HCT116 (cell line): ENCODE measurements around the gene TARS2. TPM values are rescaled to one million over a fixed set of nuclear protein-coding genes. Genes with fewer than 3 reads are reported as not detected.

Experiments
- ATAC-seq: fragments of 200-7000 bp; cut with Tn5 transposase; 2 replicates; pipeline ENCODE4 v1.9.1; 2020; ENCODE audit warnings: mild to moderate bottlenecking, moderate library complexity
- BruUV-seq: library from RNA; stranded (reverse); fragments of 400-500 nt; replicated peaks from 2 replicates; lab custom pipeline; 2021; lab: Mats Ljungman, UMichigan
- CTCF ChIA-PET: fragments of 300-600 bp; sonication (Branson Sonifier 250); formaldehyde crosslinking; loops from one replicate; lab custom pipeline; 2021; ENCODE audit warnings: antibody characterized with exemption; lab: Charles Lee
- POLR2A ChIA-PET: fragments of 300-600, 350-600 bp; sonication (Branson Sonifier 250); formaldehyde crosslinking; loops from one replicate; lab custom pipeline; 2021; ENCODE audit warnings: antibody characterized with exemption; lab: Charles Lee
- RAD21 ChIA-PET, 2 experiments: fragments of 300-600 bp; sonication (Branson Sonifier 250); formaldehyde crosslinking; loops; one replicate each; lab custom pipeline; 2023; ENCODE audit warnings: low total read pairs in 2 of 2; ENCODE audit not compliant: uncharacterized antibody in 2 of 2, unreplicated experiment in 2 of 2, low non-redundant PET in 1 of 2; lab: Charles Lee
- DNase-seq: peaks from one replicate; pipeline ENCODE4 v3.0.0-alpha.2; 2010; ENCODE audit warnings: low read depth, low spot score
- H2AFZ ChIP-seq: fragments of 200-600 bp; shearing (Covaris generic), sonication (generic); 2 replicates; pipeline ENCODE4 v1.6.1; 2017; ENCODE audit warnings: low read depth, mixed run types, mixed read lengths, antibody characterized with exemption, low read length; ENCODE audit not compliant: poor library complexity, severe bottlenecking
- H3K27ac ChIP-seq: 2 replicates; pipeline ENCODE4 v1.5.1; 2012; ENCODE audit warnings: low read depth, low read length
- H3K27me3 ChIP-seq: fragments of 200-600 bp; sonication (generic); 2 replicates; pipeline ENCODE4 v1.6.1; 2016; ENCODE audit warnings: mixed run types, low read length, mixed read lengths; ENCODE audit not compliant: insufficient read depth
- H3K36me3 ChIP-seq, 2 experiments: fragments of 200-500 bp in 1 of 2; fragments of 200-600 bp in 1 of 2; sonication (Bioruptor generic) in 1 of 2; sonication (generic) in 1 of 2; 2 replicates each; pipeline versions ENCODE4 v1.5.1 to v1.6.1; 2014 to 2016; ENCODE audit warnings: low read length in 2 of 2, inconsistent platforms in 1 of 2, mixed read lengths in 1 of 2, mixed run types in 1 of 2; ENCODE audit not compliant: insufficient read depth in 2 of 2, control insufficient read depth in 1 of 2
- H3K4me1 ChIP-seq, 2 experiments: fragments of 200-600 bp in 1 of 2; sonication (generic) in 1 of 2; 2 replicates each; pipeline versions ENCODE4 v1.5.1 to v1.6.1; 2012 to 2017; ENCODE audit warnings: low read length in 2 of 2, inconsistent platforms in 1 of 2, mild to moderate bottlenecking in 1 of 2, mixed read lengths in 1 of 2, mixed run types in 1 of 2, moderate library complexity in 1 of 2; ENCODE audit not compliant: insufficient read depth in 2 of 2, control insufficient read depth in 1 of 2
- H3K4me2 ChIP-seq: fragments of 200-600 bp; sonication (generic); 2 replicates; pipeline ENCODE4 v1.6.1; 2017; ENCODE audit warnings: mixed run types, low read length, mixed read lengths
- H3K4me3 ChIP-seq, 2 experiments: fragments of 200-600 bp in 1 of 2; sonication (generic) in 1 of 2; replicated peaks in 1 of 2; 2 replicates each; pipeline ENCODE4 v1.5.1; 2011 to 2016; ENCODE audit warnings: low read length in 2 of 2, control low read depth in 1 of 2, low read depth in 1 of 2, mild to moderate bottlenecking in 1 of 2, mixed read lengths in 1 of 2, mixed run types in 1 of 2
- H3K79me2 ChIP-seq: fragments of 200-600 bp; sonication (generic); 2 replicates; pipeline ENCODE4 v1.6.1; 2017; ENCODE audit warnings: mild to moderate bottlenecking, mixed run types, low read length, moderate library complexity, mixed read lengths; ENCODE audit not compliant: insufficient read depth
- H3K9ac ChIP-seq: fragments of 200-600 bp; sonication (generic); 2 replicates; pipeline ENCODE4 v1.6.1; 2016; ENCODE audit warnings: low read length, mixed read lengths
- H3K9me2 ChIP-seq: fragments of 200-600 bp; sonication (generic), shearing (Covaris generic); 2 replicates; pipeline ENCODE4 v1.6.1; 2017; ENCODE audit warnings: mixed run types, mild to moderate bottlenecking, moderate library complexity; ENCODE audit not compliant: insufficient read depth
- H3K9me3 ChIP-seq, 2 experiments: fragments of 200-500 bp in 1 of 2; fragments of 200-600 bp in 1 of 2; sonication (Bioruptor generic) in 1 of 2; sonication (generic) in 1 of 2; 2 replicates each; pipeline ENCODE4 v1.6.1; 2014 to 2017; ENCODE audit warnings: low read length in 2 of 2, mixed read lengths in 2 of 2, inconsistent platforms in 1 of 2, low read depth in 1 of 2, mild to moderate bottlenecking in 1 of 2, mixed run types in 1 of 2, moderate library complexity in 1 of 2; ENCODE audit not compliant: control insufficient read depth in 1 of 2, insufficient read depth in 1 of 2
- H4K20me1 ChIP-seq: fragments of 200-600 bp; sonication (generic), shearing (Covaris generic); 2 replicates; pipeline ENCODE4 v1.6.1; 2017; ENCODE audit warnings: mixed run types, mild to moderate bottlenecking, moderate library complexity; ENCODE audit not compliant: insufficient read depth
- CEBPB ChIP-seq: IDR thresholded peaks from 2 replicates; pipeline ENCODE4 v1.6.1; 2012; ENCODE audit warnings: low read depth
- CTCF ChIP-seq, 3 experiments: fragments of 200-600 bp in 1 of 3; sonication (generic) in 1 of 3; IDR thresholded peaks in 2 of 3; conservative IDR thresholded peaks in 1 of 3; 2 replicates each; pipeline ENCODE4 v1.5.1; 2012 to 2017; ENCODE audit warnings: low read depth in 2 of 3, low read length in 2 of 3, antibody characterized with exemption in 1 of 3, borderline replicate concordance in 1 of 3, control low read depth in 1 of 3, mild to moderate bottlenecking in 1 of 3, mixed read lengths in 1 of 3, mixed run types in 1 of 3, moderate library complexity in 1 of 3; ENCODE audit not compliant: insufficient read depth in 1 of 3
- EGR1 ChIP-seq: IDR thresholded peaks from 2 replicates; pipeline ENCODE4 v1.6.1; 2012; ENCODE audit warnings: low read depth
- JUND ChIP-seq: IDR thresholded peaks from 2 replicates; pipeline ENCODE4 v1.6.1; 2012
- RAD21 ChIP-seq: IDR thresholded peaks from 2 replicates; pipeline ENCODE4 v1.6.1; 2012; ENCODE audit warnings: low read depth, mild to moderate bottlenecking
- REST ChIP-seq: IDR thresholded peaks from 2 replicates; pipeline ENCODE4 v1.6.1; 2012; ENCODE audit warnings: low read depth
- SP1 ChIP-seq: IDR thresholded peaks from 2 replicates; pipeline ENCODE4 v1.6.1; 2012; ENCODE audit warnings: low read depth
- SRF ChIP-seq: IDR thresholded peaks from 2 replicates; pipeline ENCODE4 v1.6.1; 2012; ENCODE audit warnings: low read depth
- ZBTB33 ChIP-seq: IDR thresholded peaks from 2 replicates; pipeline ENCODE4 v1.6.1; 2011; ENCODE audit warnings: mild to moderate bottlenecking, low read length, moderate library complexity; ENCODE audit not compliant: insufficient replicate concordance; ENCODE audit errors: extremely low read depth
- ZNF274 ChIP-seq: fragments of 200-500 bp; sonication (Bioruptor generic); IDR thresholded peaks from 2 replicates; pipeline ENCODE4 v1.6.1; 2014; ENCODE audit warnings: mild to moderate bottlenecking, low read depth, low read length, inconsistent platforms
- intact Hi-C: fragments of 100-400 bp; cut with micrococcal nuclease; formaldehyde crosslinking; loops from 2 replicates; pipeline ENCODE4 v1.10.0; 2022
- total RNA-seq: library from RNA; stranded (reverse); gene quantifications from one replicate; pipeline ENCODE4 v1.2.1, GENCODE V29; 2021; ENCODE audit not compliant: unreplicated experiment

TARS2 gene
- total RNA-seq, 1 experiment from 2014 or later = 23.2 TPM

- ChIA-PET POLR2A (no interaction called here), RAD21 (no interaction called here), CTCF (no interaction called here)
- no peak overlapping the region for H2AFZ ChIP-seq
- no peaks in the 10 kb centered on the region for H3K27me3 ChIP-seq
- H3K9ac ChIP-seq = no peak overlapping the region
- no peaks in the 10 kb centered on the region for H3K9me3 ChIP-seq
- no TSS peak for BruUV-seq
- peaks cover 2 to 7% of the 10 kb centered on the region in 2 experiments; a peak in 2 of 4 replicates for H3K4me1 ChIP-seq
- H3K9me2 ChIP-seq = no peaks in the 10 kb centered on the region
- H3K79me2 ChIP-seq = peaks cover 10% of the 10 kb centered on the region
- H3K4me3 ChIP-seq = no peak overlapping the region
- DNase-seq = no peak
- no peak for TF ChIP-seq ZNF274
- no peak for TF ChIP-seq ZBTB33
- TF ChIP-seq EGR1 = no peak
- TF ChIP-seq REST = no peak
- TF ChIP-seq SP1 = no peak
- no peak for TF ChIP-seq JUND
- TF ChIP-seq SRF = no peak
- peak; percentile 53; the same call in 1 of the 2 replicates for TF ChIP-seq RAD21
- TF ChIP-seq CTCF (IDR thresholded peaks at IDR 0.05 in 2 of 3, conservative IDR thresholded peaks at IDR 0.05 in 1 of 3; ENCODE audit: borderline replicate concordance in 1 of 3, insufficient read depth in 1 of 3, low read depth in 2 of 3, low read length in 2 of 3) = peak in 2 of 3 experiments; percentile 13 to 26; a peak in 1 of 6 replicates
- TF ChIP-seq CEBPB = no peak
- intact Hi-C loops = no loop called here
- H3K27ac ChIP-seq = no peak overlapping the region
- H4K20me1 ChIP-seq = no peaks in the 10 kb centered on the region
- H3K36me3 ChIP-seq = 0 out of 4 replicates have a peak, but pooled peaks cover 2 to 6% of the 10 kb centered on the region in 2 experiments
- no peak overlapping the region for H3K4me2 ChIP-seq
- no peak for ATAC-seq
Measured at GRCh38 chr1:150484861-150485260, 2.4 kb upstream of the TARS2 start.
